Transverse colon (tissue), 4 donors: ENCODE measurements around the gene POMGNT2. TPM values are rescaled to one million over a fixed set of nuclear protein-coding genes. Genes with fewer than 3 reads are reported as not detected.

Source experiments
- DNase-seq: peaks from one replicate; pipeline ENCODE4 v3.0.0-alpha.2; 2019
- H3K27ac ChIP-seq, 4 donors: fragments of 200-600 bp; sonication (generic); 2 replicates each; pipeline ENCODE4 v1.5.1; 2016 to 2018; ENCODE audit warnings: inconsistent platforms in 4 of 4
- H3K27me3 ChIP-seq: fragments of 200-600 bp; sonication (generic); 2 replicates; pipeline ENCODE4 v1.5.1; 2017; ENCODE audit warnings: inconsistent platforms
- H3K36me3 ChIP-seq, 4 donors: fragments of 200-600 bp; sonication (generic); 2 replicates each; pipeline ENCODE4 v1.5.1; 2017 to 2019; ENCODE audit warnings: inconsistent platforms in 4 of 4
- H3K4me1 ChIP-seq, 4 donors: fragments of 200-600 bp; sonication (generic); 2 replicates each; pipeline ENCODE4 v1.5.1; 2017 to 2020; ENCODE audit warnings: inconsistent platforms in 4 of 4
- H3K4me3 ChIP-seq, 4 donors: fragments of 200-600 bp; sonication (generic); 1 replicate in 1 of 4; 2 replicates in 3 of 4; pipeline versions ENCODE4 v1.5.1 to v1.6.1; 2017 to 2019; ENCODE audit warnings: inconsistent platforms in 4 of 4
- H3K9me3 ChIP-seq, 2 donors: fragments of 200-600 bp; sonication (generic); 2 replicates each; pipeline ENCODE4 v1.5.1; 2017 to 2019; ENCODE audit warnings: inconsistent platforms in 2 of 2
- EP300 ChIP-seq: sonication (generic); formaldehyde crosslinking; IDR thresholded peaks from one replicate; pipeline ENCODE4 v1.6.1; 2017; ENCODE audit warnings: antibody characterized with exemption, low read depth
- POLR2A ChIP-seq: fragments of 450-650 bp; IDR thresholded peaks from one replicate; pipeline ENCODE4 v1.6.1; 2016; ENCODE audit warnings: antibody characterized with exemption, mild to moderate bottlenecking, moderate library complexity
- POLR2AphosphoS5 ChIP-seq, 3 donors: sonication (generic); formaldehyde crosslinking; IDR thresholded peaks; one replicate each; pipeline ENCODE4 v1.6.1; 2016; ENCODE audit warnings: antibody characterized with exemption in 3 of 3
- WGBS, 2 donors: methylation state at CpG; one replicate each; pipeline ENCODE4 v1.1.5; 2018; ENCODE audit warnings: low coverage in 1 of 2; 5-methylcytosine and 5-hydroxymethylcytosine counted together
- in situ Hi-C, 4 donors: fragments of 200-750 bp; cut with MboI; loops; one replicate each; pipeline versions ENCODE4 v1.15.0 to v1.15.1; 2017; ENCODE audit warnings: low sequenced_read_pairs in 3 of 4, low pct_ligation_motif_present in 1 of 4, low pct_unique_long_range_greater_than_20kb in 1 of 4
- intact Hi-C: fragments of 100-400 bp; cut with DNase I; formaldehyde crosslinking; loops from one replicate; pipeline ENCODE4 v1.15.1; 2023; ENCODE audit warnings: low total_unique reads
- total RNA-seq, 4 donors: library from RNA; depleted of rRNA; stranded (reverse); fragments of >200 nt; gene quantifications; one replicate each; pipeline ENCODE4 v1.1.0, GENCODE V29; 2016
- TF ChIP-seq, protein P1 (sequence below), 5 experiments: fragments of 200-600 bp in 3 of 5; fragments of 450-650 bp in 2 of 5; sonication (generic) in 3 of 5; IDR thresholded peaks; 1 replicate in 2 of 5; 2 replicates in 3 of 5; pipeline ENCODE4 v1.5.1; 2016 to 2017; ENCODE audit warnings: antibody characterized with exemption in 5 of 5, inconsistent platforms in 3 of 5, mild to moderate bottlenecking in 2 of 5, moderate library complexity in 1 of 5

POMGNT2 gene
- 1 to 10 TPM; 3.2 to 7.8 (median 5.9) TPM for total RNA-seq

DNA sequence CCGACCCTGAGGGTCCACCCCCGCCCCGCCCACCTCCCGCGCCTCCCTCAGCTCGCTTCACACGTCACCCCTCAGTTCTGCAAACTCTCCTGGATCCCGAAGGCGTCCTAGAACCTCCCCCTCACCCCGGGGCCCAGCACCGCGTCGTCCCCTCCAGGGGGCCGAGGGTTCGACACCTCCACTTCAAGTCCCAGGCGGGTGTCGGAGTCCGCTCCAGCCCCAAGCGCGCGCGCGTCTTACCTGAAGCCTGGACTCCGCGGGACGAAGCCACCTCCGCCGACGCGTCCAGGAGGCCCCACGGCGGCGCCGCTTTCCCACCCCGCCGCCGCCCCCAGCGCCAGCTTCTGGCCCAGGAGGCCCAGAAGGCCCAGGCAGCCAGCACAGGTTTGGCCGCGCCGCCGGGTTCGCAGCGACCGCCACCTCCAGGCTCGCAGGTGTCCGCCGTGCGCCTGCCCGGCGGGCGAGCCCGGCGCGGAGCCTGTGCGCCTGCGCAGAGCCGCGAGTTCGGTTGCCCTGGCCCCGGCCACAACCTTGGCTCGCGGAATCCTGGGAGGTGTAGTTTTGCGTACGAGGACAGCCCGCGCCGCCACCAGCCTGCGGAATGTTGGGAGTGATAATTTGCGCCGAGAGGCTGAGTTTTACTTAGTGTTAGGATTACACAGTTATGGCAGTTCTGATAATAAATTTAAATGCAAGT, at the start of gene POMGNT2:
Gene POMGNT2, minus strand, starts transcription at position 484 of the 697 bp plus-strand sequence. CDS start 24,648 bp downstream, outside the sequence.
- no peaks in the 10 kb centered on the region for H3K36me3 ChIP-seq
- H3K4me3 ChIP-seq: peak within 1 kb of the TSS; percentile 80 to 92 (median 86)
- peak within 1 kb of the TSS; percentile 64 to 80 (median 72) for H3K27ac ChIP-seq
- intact Hi-C loops (no loop called here), in situ Hi-C loops (no loop called here)
- no peaks in the 10 kb centered on the region for H3K27me3 ChIP-seq
- peak; percentile 92 for DNase-seq
- no peaks in the 10 kb centered on the region for H3K9me3 ChIP-seq
- TF ChIP-seq, protein P1, sequence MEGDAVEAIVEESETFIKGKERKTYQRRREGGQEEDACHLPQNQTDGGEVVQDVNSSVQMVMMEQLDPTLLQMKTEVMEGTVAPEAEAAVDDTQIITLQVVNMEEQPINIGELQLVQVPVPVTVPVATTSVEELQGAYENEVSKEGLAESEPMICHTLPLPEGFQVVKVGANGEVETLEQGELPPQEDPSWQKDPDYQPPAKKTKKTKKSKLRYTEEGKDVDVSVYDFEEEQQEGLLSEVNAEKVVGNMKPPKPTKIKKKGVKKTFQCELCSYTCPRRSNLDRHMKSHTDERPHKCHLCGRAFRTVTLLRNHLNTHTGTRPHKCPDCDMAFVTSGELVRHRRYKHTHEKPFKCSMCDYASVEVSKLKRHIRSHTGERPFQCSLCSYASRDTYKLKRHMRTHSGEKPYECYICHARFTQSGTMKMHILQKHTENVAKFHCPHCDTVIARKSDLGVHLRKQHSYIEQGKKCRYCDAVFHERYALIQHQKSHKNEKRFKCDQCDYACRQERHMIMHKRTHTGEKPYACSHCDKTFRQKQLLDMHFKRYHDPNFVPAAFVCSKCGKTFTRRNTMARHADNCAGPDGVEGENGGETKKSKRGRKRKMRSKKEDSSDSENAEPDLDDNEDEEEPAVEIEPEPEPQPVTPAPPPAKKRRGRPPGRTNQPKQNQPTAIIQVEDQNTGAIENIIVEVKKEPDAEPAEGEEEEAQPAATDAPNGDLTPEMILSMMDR (IDR thresholded peaks at IDR 0.05): no peak
- TF ChIP-seq EP300 (no peak), POLR2AphosphoS5 (IDR thresholded peaks at IDR 0.05) (peak in 1 of 3 donors; percentile 41), POLR2A (no peak)
- WGBS, 2 donors: 1% methylated on average over 71 of the region's 71 CpGs; no CpG with 5 or more reads in 1 of the 2 donors
- H3K4me1 ChIP-seq: peaks cover 0 to 17% (median 14%) of the 10 kb centered on the region in 4 donors

DNA sequence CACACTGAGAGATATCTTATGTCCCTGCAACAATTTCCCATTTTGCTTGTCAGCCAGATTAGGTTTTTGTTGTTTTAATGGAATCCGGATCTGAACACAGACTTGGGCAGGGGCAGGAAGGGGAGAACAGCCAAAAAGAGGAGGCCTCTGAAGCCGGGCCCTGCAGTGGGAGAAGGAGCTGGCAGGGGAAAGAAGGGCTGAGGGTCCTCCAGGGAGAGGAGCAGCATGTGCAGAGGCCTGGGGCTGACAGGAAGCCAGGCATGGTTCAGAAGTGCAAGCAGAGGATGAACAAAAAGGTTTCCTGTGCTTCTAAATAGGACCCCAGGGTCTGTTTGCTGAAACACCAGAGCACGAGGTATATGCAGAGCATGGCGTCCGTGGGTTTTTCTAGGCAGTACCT, 49.1 kb upstream of the POMGNT2 start:
- Histone ChIP-seq H3K4me3 (no peak overlapping the region), H3K27me3 (peaks cover 15% of the 10 kb centered on the region), H3K4me1 (peaks cover 0 to 5% (median 2%) of the 10 kb centered on the region in 4 donors), H3K27ac (no peak overlapping the region), H3K9me3 (no peaks in the 10 kb centered on the region), H3K36me3 (no peaks in the 10 kb centered on the region)
- intact Hi-C loops (no loop called here), in situ Hi-C loops (loop anchor here in 3 of 4 donors (10.0 to 25.0 kb wide), 2 partner anchors 190 to 357 kb away; no protein-coding TSS in a partner anchor)
- TF ChIP-seq POLR2A (no peak), POLR2AphosphoS5 (IDR thresholded peaks at IDR 0.05) (no peak), EP300 (no peak)
- TF ChIP-seq, protein P1 (IDR thresholded peaks at IDR 0.05): no peak
- WGBS, 2 donors: 88% methylated on average over 5 of the region's 5 CpGs; no CpG with 5 or more reads in 1 of the 2 donors
- DNase-seq: no peak

DNA sequence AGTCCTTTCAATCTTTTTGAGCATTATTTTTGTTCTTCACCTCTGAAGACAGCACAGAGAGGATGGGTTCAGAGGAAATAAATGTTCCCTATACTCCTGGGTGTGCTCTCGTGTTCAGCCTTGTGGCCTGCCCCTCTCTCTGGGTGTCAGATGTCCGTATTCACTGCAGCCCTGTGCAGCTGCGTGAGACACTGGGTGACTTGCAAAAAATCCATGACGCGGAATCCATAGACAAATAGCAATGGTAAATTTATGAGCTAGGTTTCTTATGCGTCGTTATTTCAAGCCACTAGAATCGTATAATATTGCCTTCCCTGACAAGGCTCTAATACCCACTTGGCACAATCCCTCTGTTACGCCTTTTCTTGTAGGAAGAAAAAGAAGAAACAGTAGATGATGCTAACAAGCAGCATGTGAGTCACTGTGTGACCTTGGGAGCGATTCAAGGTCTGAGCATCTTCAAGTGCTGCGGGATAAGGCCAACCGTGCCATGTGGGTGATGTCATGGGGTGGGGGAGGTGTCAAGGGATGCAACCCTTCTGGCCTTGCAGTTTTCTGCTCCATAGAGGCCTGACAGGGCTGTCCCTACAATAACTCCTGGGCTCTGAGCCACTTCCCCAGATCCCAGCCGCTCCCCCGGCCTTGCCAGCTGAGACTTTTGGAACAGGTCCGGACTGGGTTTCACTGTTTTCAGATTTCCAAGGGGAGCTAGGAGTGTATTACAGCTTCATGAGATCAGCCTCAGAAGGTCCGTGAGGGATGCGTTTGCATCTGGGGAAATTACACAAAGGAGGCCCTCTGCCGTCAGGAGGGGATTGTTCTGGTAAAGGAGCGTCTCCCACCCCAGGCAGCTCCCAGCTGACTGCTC, 47.6 kb upstream of the POMGNT2 start:
- intact Hi-C loops (no loop called here), in situ Hi-C loops (loop anchor here in 3 of 4 donors (10.0 to 25.0 kb wide), 2 partner anchors 189 to 359 kb away; no protein-coding TSS in a partner anchor)
- peak in 2 of 3 donors; percentile 28 to 47 for TF ChIP-seq POLR2AphosphoS5 (IDR thresholded peaks at IDR 0.05)
- TF ChIP-seq EP300: no peak
- TF ChIP-seq, protein P1 (IDR thresholded peaks at IDR 0.05): no peak
- TF ChIP-seq POLR2A: no peak
- H3K27me3 ChIP-seq: peaks cover 15% of the 10 kb centered on the region
- no peak overlapping the region for H3K4me3 ChIP-seq
- H3K27ac ChIP-seq: peak overlapping the region; percentile 6 to 44 (median 39)
- peaks cover 0 to 5% (median 2%) of the 10 kb centered on the region in 4 donors for H3K4me1 ChIP-seq
- 49 to 55% methylated on average over 10 to 19 of the region's 19 CpGs for WGBS, 2 donors
- no peaks in the 10 kb centered on the region for H3K9me3 ChIP-seq
- H3K36me3 ChIP-seq: no peaks in the 10 kb centered on the region
- peak; percentile 48 for DNase-seq

DNA sequence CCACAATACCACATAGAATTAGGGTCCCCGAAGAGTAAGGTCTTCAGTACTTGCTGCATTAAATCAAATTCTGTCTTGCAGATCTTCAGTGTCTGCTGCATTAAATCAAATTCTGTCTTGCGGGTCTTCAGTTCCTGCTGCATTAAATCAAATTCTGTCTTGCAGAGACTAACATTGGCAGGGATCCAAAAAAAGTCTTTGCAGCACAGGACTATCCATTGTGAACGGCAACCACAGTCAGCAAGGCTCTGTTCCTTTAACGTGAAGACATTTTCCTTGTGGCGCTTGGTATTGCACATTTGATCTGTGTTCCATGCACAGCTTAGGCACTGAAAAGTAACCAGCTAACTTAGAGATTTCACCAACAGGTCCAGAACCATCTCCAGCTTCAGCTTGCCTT, 46.8 kb upstream of the POMGNT2 start:
- no peak overlapping the region for H3K4me3 ChIP-seq
- peaks cover 15% of the 10 kb centered on the region for H3K27me3 ChIP-seq
- TF ChIP-seq POLR2A: no peak
- TF ChIP-seq, protein P1 (IDR thresholded peaks at IDR 0.05): no peak
- no peak for TF ChIP-seq EP300
- no peak for TF ChIP-seq POLR2AphosphoS5 (IDR thresholded peaks at IDR 0.05)
- H3K36me3 ChIP-seq: no peaks in the 10 kb centered on the region
- no peak for DNase-seq
- WGBS, 2 donors: 37 to 60% methylated on average over 2 to 5 of the region's 5 CpGs
- in situ Hi-C loops (loop anchor here in 3 of 4 donors (10.0 to 25.0 kb wide), 2 partner anchors 188 to 360 kb away; no protein-coding TSS in a partner anchor), intact Hi-C loops (no loop called here)
- H3K9me3 ChIP-seq: no peaks in the 10 kb centered on the region
- peaks cover 0 to 5% (median 2%) of the 10 kb centered on the region in 4 donors for H3K4me1 ChIP-seq
- peak overlapping the region; percentile 6 to 44 (median 28) for H3K27ac ChIP-seq
